Aorta (tissue), 5 donors: ENCODE measurements around the gene SEC31B. TPM values are rescaled to one million over a fixed set of nuclear protein-coding genes. Genes with fewer than 3 reads are reported as not detected.
A peak's percentile ranks its signal among the peaks of the same experiment; 100 is the strongest.

Experiments used
- ATAC-seq: fragments of 200-7000 bp; cut with Tn5 transposase; one replicate; pipeline ENCODE4 v1.9.1; 2022; ENCODE audit warnings: moderate library complexity; ENCODE audit not compliant: low FRiP score
- DNase-seq, 2 donors: peaks; one replicate each; pipeline ENCODE4 v3.0.0-alpha.2; 2020
- H3K27ac ChIP-seq, 2 donors: one replicate each; pipeline ENCODE4 v1.5.1; 2013; ENCODE audit warnings: low read length in 2 of 2, mild to moderate bottlenecking in 2 of 2, moderate library complexity in 2 of 2, control low read depth in 1 of 2, inconsistent platforms in 1 of 2, low read depth in 1 of 2
- H3K27me3 ChIP-seq, 2 donors: one replicate each; pipeline ENCODE4 v1.6.1; 2013; ENCODE audit warnings: control low read depth in 1 of 2, low read length in 1 of 2, mild to moderate bottlenecking in 1 of 2, moderate library complexity in 1 of 2; ENCODE audit not compliant: insufficient read depth in 2 of 2, control insufficient read depth in 1 of 2
- H3K36me3 ChIP-seq, 2 donors: one replicate each; pipeline ENCODE4 v1.6.1; 2013; ENCODE audit warnings: control low read depth in 1 of 2, low read length in 1 of 2, mild to moderate bottlenecking in 1 of 2; ENCODE audit not compliant: insufficient read depth in 2 of 2, control insufficient read depth in 1 of 2
- H3K4me1 ChIP-seq, 2 donors: one replicate each; pipeline ENCODE4 v1.6.1; 2013; ENCODE audit warnings: low read length in 2 of 2, control low read depth in 1 of 2, mild to moderate bottlenecking in 1 of 2, moderate library complexity in 1 of 2; ENCODE audit not compliant: insufficient read depth in 2 of 2, control insufficient read depth in 1 of 2
- H3K4me3 ChIP-seq, 2 donors: one replicate each; pipeline ENCODE4 v1.5.1; 2013; ENCODE audit warnings: low read length in 2 of 2, control low read depth in 1 of 2, mild to moderate bottlenecking in 1 of 2
- H3K9me3 ChIP-seq: one replicate; pipeline ENCODE4 v1.6.1; 2013; ENCODE audit warnings: mild to moderate bottlenecking, low read length; ENCODE audit not compliant: control insufficient read depth
- WGBS, 2 donors: extraction: QIAGEN DNeasy Blood & Tissue Kit; methylation state at CpG; one replicate each; pipeline ENCODE4 v1.1.7; 2013; 5-methylcytosine and 5-hydroxymethylcytosine counted together
- intact Hi-C, 2 donors: fragments of 100-400 bp; cut with DNase I; formaldehyde crosslinking; loops; one replicate each; pipeline versions ENCODE4 v1.14.2 to v1.15.0; 2022
- polyA plus RNA-seq, 2 donors: library from polyadenylated mRNA; stranded (reverse); fragments of 200-250 nt; gene quantifications; one replicate each; pipeline ENCODE4 v1.2.3, GENCODE V29; 2013
- total RNA-seq, 2 donors: library from RNA; stranded (reverse); fragmentation: NEBNext Ultra II Directional; extraction: Animal tissue kit (Norgen Biotek cat#: 25700); gene quantifications; one replicate each; pipeline ENCODE4 v1.2.1, GENCODE V29; 2021
- donor health status: healthy with polysubstance abuse.
- donor health status: Bipolar disorder and iron deficiency.
- donor health status: DM: no; HTN: no; CAD: no.
- donor health status: DM: no; HTN: no; CAD: no.
- donor health status: DM: yes; HTN: yes; CAD: no.

SEC31B gene
- total and polyA plus RNA-seq, 4 donors = 4.6 to 20.0 (median 12.8) TPM

DNA sequence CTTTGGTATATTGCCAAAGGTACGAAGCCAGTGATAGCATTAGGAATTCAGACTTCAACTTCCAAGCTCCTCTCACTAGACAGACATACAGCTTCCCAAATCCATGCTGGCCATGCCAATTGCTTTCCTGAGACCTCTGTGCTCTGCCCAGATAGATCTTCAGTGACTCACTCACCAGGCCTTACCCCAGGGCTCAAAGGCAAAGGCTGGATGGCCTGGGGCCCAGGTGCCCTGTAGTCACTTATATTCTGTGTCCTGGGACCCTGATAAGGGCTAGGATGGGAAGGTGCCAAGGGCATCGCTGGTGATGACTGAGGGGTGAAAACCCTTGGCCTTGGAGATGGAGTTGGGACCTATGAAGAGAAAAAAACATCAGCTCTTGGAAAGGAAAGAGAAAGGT is 29.1 kb downstream of the SEC31B start:
- no peaks in the 10 kb centered on the region for H3K27me3 ChIP-seq
- H3K9me3 ChIP-seq = no peaks in the 10 kb centered on the region
- H3K36me3 ChIP-seq = peaks cover 6 to 14% of the 10 kb centered on the region in 2 donors
- WGBS, 2 donors = 79 to 82% methylated on average over 2 of the region's 2 CpGs
- DNase-seq = no peak
- ATAC-seq = no peak
- no peaks in the 10 kb centered on the region for H3K4me1 ChIP-seq
- no peak overlapping the region for H3K4me3 ChIP-seq
- intact Hi-C loops = no loop called here
- no peak overlapping the region for H3K27ac ChIP-seq

DNA sequence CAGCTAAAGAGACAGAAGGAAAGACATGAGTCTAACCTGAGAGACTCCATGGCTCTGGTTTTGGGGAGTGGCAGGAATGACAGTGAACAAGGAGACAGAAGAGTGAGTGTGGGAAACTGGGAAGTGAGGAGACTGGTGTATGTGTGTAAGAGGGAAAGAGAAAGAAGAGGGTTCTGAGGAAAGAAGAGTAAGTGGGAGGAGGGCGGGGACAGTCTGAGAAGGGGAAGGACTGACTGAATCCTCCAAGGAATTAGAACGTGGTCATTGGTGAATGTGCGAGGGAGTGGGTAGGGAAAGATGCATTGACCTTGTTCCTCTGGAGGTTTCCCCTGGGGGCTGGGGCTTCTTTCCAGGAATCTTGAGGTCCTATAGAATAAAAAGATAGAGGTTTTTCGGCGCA is 30.3 kb downstream of the SEC31B start:
- Histone ChIP-seq H3K27ac (no peak overlapping the region), H3K9me3 (no peaks in the 10 kb centered on the region), H3K36me3 (peaks cover 0 to 14% of the 10 kb centered on the region in 2 donors), H3K27me3 (no peaks in the 10 kb centered on the region), H3K4me3 (no peak overlapping the region), H3K4me1 (no peaks in the 10 kb centered on the region)
- ATAC-seq (no peak), DNase-seq (no peak)
- intact Hi-C loops = no loop called here
- 82 to 88% methylated on average over 5 of the region's 5 CpGs for WGBS, 2 donors

DNA sequence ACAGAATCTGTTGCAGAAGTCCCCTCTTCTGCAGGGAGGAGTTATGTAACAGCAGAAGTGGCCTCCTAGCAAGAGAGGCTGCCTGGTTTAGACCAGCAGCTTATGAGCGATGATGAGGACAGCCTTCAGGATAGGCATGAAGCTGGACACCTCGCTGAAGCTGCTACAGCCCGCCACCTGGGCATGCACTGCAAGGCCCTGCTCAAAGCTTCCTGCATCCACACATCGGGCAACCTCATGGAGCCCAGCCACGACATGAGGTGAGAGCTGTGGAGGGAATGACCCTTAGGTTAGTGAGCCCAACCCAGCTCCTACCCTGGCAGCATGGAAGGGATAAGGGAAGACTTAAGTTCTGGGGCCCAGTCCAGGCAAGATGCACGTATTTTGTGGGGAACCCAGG is 32.1 kb downstream of the SEC31B start:
- intact Hi-C loops = no loop called here
- WGBS, 2 donors = 91 to 93% methylated on average over 6 of the region's 6 CpGs
- Histone ChIP-seq H3K27me3 (no peaks in the 10 kb centered on the region), H3K4me3 (no peak overlapping the region), H3K36me3 (peaks cover 0 to 14% of the 10 kb centered on the region in 2 donors), H3K27ac (no peak overlapping the region), H3K4me1 (no peaks in the 10 kb centered on the region), H3K9me3 (no peaks in the 10 kb centered on the region)
- ATAC-seq (no peak), DNase-seq (no peak)

DNA sequence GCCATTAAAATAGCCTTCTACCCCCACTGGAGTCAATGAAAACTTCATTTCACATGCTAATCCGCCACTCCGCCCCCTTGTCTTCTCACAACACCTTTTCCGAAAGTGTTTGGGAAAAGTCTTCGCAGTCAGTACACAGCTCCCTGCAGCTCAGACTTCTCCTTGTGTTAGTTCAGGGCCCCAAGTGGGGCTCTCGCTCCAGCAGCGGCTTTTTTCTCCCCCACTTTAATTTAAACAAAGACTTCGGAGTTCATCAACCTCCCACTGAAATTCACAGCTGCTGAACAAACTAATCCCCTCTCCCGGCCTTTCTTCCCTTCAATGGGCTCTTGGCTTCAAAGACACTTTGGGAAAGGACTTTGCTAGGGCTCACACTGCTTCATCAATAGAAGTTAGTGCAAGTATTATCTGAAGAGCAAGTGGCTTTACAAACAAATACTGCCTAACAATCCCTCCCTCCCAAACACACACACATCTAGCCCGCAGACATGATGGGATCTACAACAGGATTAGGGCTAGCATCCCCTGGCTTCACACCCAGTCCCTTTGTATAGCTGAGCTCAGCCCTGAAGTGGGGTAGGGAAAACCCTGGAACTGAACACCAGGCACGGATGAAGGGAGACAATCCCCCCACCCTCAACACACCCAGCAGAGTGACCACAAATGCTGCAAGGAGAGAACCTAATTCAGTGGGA is 33.7 kb downstream of the SEC31B start:
- no peak for ATAC-seq
- DNase-seq = no peak
- no peaks in the 10 kb centered on the region for H3K4me1 ChIP-seq
- no peak overlapping the region for H3K4me3 ChIP-seq
- H3K36me3 ChIP-seq = peaks cover 0 to 14% of the 10 kb centered on the region in 2 donors
- H3K9me3 ChIP-seq = no peaks in the 10 kb centered on the region
- 90 to 92% methylated on average over 10 of the region's 10 CpGs for WGBS, 2 donors
- intact Hi-C loops = no loop called here
- no peaks in the 10 kb centered on the region for H3K27me3 ChIP-seq
- H3K27ac ChIP-seq = no peak overlapping the region

DNA sequence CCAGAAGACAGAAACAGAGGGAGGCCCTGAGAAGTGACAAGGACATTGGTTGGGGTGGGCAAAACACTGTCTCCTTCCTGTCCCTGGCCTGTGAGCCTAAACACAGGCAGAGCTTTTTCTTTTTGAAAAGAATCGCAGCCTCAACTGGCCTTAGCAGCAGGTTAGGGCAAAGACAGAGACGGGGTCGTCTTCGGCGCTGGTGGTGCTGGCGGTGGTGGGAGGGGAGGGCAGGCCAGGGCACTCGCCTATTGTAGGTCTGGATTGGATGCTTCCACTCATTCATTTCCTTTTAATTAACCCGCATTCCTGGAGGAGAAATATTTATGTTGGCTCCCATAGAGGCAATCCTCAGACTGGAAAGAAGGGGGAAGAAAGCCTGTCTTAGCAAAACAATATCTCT is 34.3 kb downstream of the SEC31B start:
- 76 to 78% methylated on average over 8 of the region's 8 CpGs for WGBS, 2 donors
- no peaks in the 10 kb centered on the region for H3K9me3 ChIP-seq
- H3K4me3 ChIP-seq = no peak overlapping the region
- DNase-seq = no peak
- intact Hi-C loops = no loop called here
- H3K4me1 ChIP-seq = no peaks in the 10 kb centered on the region
- peaks cover 0 to 11% of the 10 kb centered on the region in 2 donors for H3K36me3 ChIP-seq
- ATAC-seq = no peak
- H3K27ac ChIP-seq = no peak overlapping the region
- no peaks in the 10 kb centered on the region for H3K27me3 ChIP-seq

DNA sequence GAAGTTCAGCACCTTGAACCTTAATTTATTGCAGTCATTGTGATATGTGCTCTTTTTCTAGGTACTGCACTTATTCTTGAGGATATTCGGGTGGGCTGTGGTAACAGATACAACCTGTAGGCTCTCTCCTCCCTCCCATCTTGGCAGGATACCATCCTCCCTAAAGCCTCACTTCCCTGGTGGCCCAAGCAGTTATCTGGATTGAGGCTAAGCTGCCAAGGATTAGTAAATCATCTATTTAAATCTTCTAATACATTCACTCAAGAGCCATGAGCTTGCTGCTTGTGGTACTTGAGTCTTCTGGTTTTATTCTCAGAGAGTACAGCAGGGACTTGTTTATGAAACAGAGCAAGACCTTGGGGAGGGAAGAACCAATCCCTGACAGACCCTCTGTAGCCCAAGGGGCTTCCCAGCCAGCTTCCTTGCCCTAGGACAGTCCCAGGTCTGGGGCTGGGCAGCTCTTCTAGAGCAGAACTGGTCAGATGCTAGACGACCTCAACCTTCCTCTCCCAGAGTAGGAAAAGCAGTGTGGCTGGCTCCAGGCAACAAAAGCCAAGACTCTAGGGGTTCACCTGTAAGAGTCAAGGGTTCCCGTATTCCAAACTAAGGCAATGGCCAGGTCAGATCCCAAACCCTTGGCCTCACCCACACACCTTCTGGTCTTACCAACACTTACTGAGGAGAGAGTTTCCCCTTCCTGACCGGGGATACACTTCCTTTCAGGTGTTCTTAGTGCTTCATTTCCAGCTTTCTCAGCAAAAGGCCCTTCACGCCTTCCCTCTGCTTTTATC is 35.6 kb downstream of the SEC31B start:
- intact Hi-C loops = no loop called here
- no peaks in the 10 kb centered on the region for H3K27me3 ChIP-seq
- no peaks in the 10 kb centered on the region for H3K9me3 ChIP-seq
- no peak overlapping the region for H3K4me3 ChIP-seq
- no peaks in the 10 kb centered on the region for H3K4me1 ChIP-seq
- ATAC-seq (no peak), DNase-seq (no peak)
- WGBS, 2 donors = 93 to 94% methylated on average over 5 of the region's 5 CpGs
- H3K36me3 ChIP-seq = peaks cover 0 to 8% of the 10 kb centered on the region in 2 donors
- H3K27ac ChIP-seq = no peak overlapping the region

DNA sequence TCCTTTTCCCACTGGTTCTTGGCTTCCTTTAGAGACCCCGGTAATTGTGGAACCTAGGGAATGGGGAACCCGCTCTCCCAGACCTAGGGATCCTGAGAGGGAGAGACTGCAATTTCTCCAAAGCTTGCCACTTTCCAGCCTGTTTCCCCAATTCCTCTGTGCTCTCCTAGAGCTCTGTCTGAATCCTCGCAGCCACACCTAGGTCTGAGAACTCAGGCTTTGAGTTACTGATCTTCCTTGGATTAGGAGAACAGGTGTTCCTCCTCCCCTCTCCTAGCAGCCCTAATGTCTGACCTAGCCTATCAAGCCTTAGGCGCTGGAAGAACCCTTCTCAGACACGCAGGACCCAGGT is 36.9 kb downstream of the SEC31B start:
- no peak overlapping the region for H3K4me3 ChIP-seq
- H3K9me3 ChIP-seq = no peaks in the 10 kb centered on the region
- H3K27ac ChIP-seq = no peak overlapping the region
- H3K4me1 ChIP-seq = no peaks in the 10 kb centered on the region
- intact Hi-C loops = no loop called here
- 29 to 36% methylated on average over 5 of the region's 5 CpGs for WGBS, 2 donors
- H3K36me3 ChIP-seq = peaks cover 0 to 3% of the 10 kb centered on the region in 2 donors
- ATAC-seq (no peak), DNase-seq (no peak)
- H3K27me3 ChIP-seq = no peaks in the 10 kb centered on the region

DNA sequence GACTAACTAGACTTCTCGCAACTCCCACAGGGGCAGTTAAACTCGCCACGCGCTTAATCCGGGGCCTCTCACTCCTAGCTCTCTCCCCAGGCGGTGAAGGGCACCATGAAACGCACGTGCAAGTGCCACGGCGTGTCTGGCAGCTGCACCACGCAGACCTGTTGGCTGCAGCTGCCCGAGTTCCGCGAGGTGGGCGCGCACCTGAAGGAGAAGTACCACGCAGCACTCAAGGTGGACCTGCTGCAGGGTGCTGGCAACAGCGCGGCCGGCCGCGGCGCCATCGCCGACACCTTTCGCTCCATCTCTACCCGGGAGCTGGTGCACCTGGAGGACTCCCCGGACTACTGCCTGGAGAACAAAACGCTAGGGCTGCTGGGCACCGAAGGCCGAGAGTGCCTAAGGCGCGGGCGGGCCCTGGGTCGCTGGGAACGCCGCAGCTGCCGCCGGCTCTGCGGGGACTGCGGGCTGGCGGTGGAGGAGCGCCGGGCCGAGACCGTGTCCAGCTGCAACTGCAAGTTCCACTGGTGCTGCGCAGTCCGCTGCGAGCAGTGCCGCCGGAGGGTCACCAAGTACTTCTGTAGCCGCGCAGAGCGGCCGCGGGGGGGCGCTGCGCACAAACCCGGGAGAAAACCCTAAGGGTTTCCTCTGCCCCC is 37.4 kb downstream of the SEC31B start:
- no peak overlapping the region for H3K27ac ChIP-seq
- peak; percentile 86 for ATAC-seq
- WGBS, 2 donors = 0 to 1% methylated on average over 58 to 59 of the region's 59 CpGs
- no peaks in the 10 kb centered on the region for H3K4me1 ChIP-seq
- no peaks in the 10 kb centered on the region for H3K27me3 ChIP-seq
- no peaks in the 10 kb centered on the region for H3K9me3 ChIP-seq
- DNase-seq = peak; percentile 86 to 88
- no peak overlapping the region for H3K4me3 ChIP-seq
- intact Hi-C loops = no loop called here
- no peaks in the 10 kb centered on the region for H3K36me3 ChIP-seq
